Measurements from ENCODE around the gene EHD4.

Gene EHD4

GRCh38 chr15:41966414-41966812, 5.9 kb downstream of the EHD4 start:
- TF ChIP-seq KLF8 (tag by site-specific recombination; IDR thresholded peaks at IDR 0.05): no peak
- TF ChIP-seq, protein P1, sequence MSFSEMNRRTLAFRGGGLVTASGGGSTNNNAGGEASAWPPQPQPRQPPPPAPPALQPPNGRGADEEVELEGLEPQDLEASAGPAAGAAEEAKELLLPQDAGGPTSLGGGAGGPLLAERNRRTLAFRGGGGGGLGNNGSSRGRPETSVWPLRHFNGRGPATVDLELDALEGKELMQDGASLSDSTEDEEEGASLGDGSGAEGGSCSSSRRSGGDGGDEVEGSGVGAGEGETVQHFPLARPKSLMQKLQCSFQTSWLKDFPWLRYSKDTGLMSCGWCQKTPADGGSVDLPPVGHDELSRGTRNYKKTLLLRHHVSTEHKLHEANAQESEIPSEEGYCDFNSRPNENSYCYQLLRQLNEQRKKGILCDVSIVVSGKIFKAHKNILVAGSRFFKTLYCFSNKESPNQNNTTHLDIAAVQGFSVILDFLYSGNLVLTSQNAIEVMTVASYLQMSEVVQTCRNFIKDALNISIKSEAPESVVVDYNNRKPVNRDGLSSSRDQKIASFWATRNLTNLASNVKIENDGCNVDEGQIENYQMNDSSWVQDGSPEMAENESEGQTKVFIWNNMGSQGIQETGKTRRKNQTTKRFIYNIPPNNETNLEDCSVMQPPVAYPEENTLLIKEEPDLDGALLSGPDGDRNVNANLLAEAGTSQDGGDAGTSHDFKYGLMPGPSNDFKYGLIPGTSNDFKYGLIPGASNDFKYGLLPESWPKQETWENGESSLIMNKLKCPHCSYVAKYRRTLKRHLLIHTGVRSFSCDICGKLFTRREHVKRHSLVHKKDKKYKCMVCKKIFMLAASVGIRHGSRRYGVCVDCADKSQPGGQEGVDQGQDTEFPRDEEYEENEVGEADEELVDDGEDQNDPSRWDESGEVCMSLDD (tag by site-specific recombination; IDR thresholded peaks at IDR 0.05): no peak
- no peak for TF ChIP-seq TRIM28 (IDR thresholded peaks at IDR 0.05; ENCODE audit: borderline replicate concordance, low read length)
- TF ChIP-seq ZNF544 (tag by site-specific recombination; IDR thresholded peaks at IDR 0.05): no peak
- TF ChIP-seq ZBTB48 (tag by site-specific recombination; IDR thresholded peaks at IDR 0.05): no peak
- TF ChIP-seq ZNF280C (tag by site-specific recombination; IDR thresholded peaks at IDR 0.05): no peak
- CTCF ChIA-PET: interaction anchor here (0.5 to 1.0 kb wide), 2 partner anchors 9 to 23 kb away, joined by 3 to 4 read pairs; no protein-coding TSS in a partner anchor
- no peak overlapping the region for H3K27ac ChIP-seq (ENCODE audit: extremely low read depth, low read depth, low read length)
- H3K36me3 ChIP-seq (ENCODE audit: control insufficient read depth in 2 of 2, insufficient read depth in 1 of 2, low read length in 2 of 2): no peaks in the 10 kb centered on the region
- H3K4me3 ChIP-seq (ENCODE audit: low read depth, low read length): no peak overlapping the region
- POLR2A ChIA-PET: no interaction called here
- no peaks in the 10 kb centered on the region for H3K9me3 ChIP-seq (ENCODE audit: control insufficient read depth, insufficient read depth, low read depth, low read length)
- peaks cover 13% of the 10 kb centered on the region for H3K4me1 ChIP-seq (ENCODE audit: control insufficient read depth, insufficient read depth, low read length)

GRCh38 chr15:41965441-41966413, 6.6 kb downstream of the EHD4 start:
- H3K36me3 ChIP-seq (ENCODE audit: control insufficient read depth in 2 of 2, insufficient read depth in 1 of 2, low read length in 2 of 2): no peaks in the 10 kb centered on the region
- no peak for TF ChIP-seq ZNF707 (tag by site-specific recombination; IDR thresholded peaks at IDR 0.05)
- no peak for TF ChIP-seq ZBTB17 (tag by site-specific recombination; IDR thresholded peaks at IDR 0.05)
- no peaks in the 10 kb centered on the region for H3K9me3 ChIP-seq (ENCODE audit: control insufficient read depth, insufficient read depth, low read depth, low read length)
- peaks cover 16% of the 10 kb centered on the region for H3K4me1 ChIP-seq (ENCODE audit: control insufficient read depth, insufficient read depth, low read length)
- ChIA-PET POLR2A (no interaction called here), CTCF (no interaction called here)
- H3K4me3 ChIP-seq (ENCODE audit: low read depth, low read length): no peak overlapping the region
- H3K27ac ChIP-seq (ENCODE audit: extremely low read depth, low read depth, low read length): no peak overlapping the region

DNA sequence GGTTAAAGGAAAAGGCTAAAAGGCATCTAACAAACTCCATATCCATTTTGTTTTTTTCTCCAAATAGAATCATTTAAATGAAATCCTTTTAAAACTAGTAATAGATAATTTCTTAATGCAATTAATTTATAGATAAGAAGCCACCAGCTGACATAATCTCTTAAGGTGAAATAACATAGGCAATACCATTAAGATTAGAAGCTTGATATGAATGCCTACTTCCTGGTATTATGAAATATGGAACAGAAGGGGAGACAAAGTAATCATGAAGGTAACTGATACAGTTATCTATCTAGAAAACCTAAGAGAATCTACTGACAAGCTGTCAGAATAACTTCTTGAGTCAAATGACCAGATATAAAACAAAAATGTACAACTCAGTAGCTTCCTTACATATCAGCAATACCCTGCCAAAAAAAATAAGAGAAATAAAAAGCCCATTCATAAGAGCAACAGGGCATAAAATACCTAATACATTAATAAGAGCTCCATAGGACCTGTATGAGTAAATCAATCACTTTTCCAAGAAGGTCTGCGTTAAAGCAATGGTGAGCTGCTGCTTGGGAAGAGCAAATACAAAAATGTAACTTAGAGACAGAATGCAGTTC, 10.7 kb downstream of the EHD4 start:
- Histone ChIP-seq H3K9me3 (ENCODE audit: control insufficient read depth, insufficient read depth, low read depth, low read length) (no peaks in the 10 kb centered on the region), H3K36me3 (ENCODE audit: control insufficient read depth in 2 of 2, insufficient read depth in 1 of 2, low read length in 2 of 2) (no peaks in the 10 kb centered on the region), H3K27ac (ENCODE audit: extremely low read depth, low read depth, low read length) (no peak overlapping the region), H3K4me3 (ENCODE audit: low read depth, low read length) (no peak overlapping the region), H3K4me1 (ENCODE audit: control insufficient read depth, insufficient read depth, low read length) (peaks cover 10% of the 10 kb centered on the region)
- POLR2A ChIA-PET: interaction anchor here (0.9 to 1.1 kb wide), 2 partner anchors 8 to 11 kb away, joined by 3 read pairs; partner anchors contain the start of gene EHD4
- CTCF ChIA-PET: interaction anchor here (0.7 to 0.9 kb wide), 2 partner anchors 12 to 21 kb away, joined by 4 read pairs; no protein-coding TSS in a partner anchor
- TF ChIP-seq ZNF274 (IDR thresholded peaks at IDR 0.05; ENCODE audit: low read length) (no peak), ZNF274 (tag by site-specific recombination; IDR thresholded peaks at IDR 0.05; ENCODE audit: borderline replicate concordance) (no peak), ZNF76 (tag by site-specific recombination; IDR thresholded peaks at IDR 0.05; ENCODE audit: borderline replicate concordance, low read depth) (no peak), ZNF571 (tag by site-specific recombination; IDR thresholded peaks at IDR 0.05) (no peak), EGR2 (tag by site-specific recombination; IDR thresholded peaks at IDR 0.05; ENCODE audit: low read depth) (no peak), ZNF837 (tag by site-specific recombination; IDR thresholded peaks at IDR 0.05) (no peak), ZFP3 (tag by site-specific recombination; IDR thresholded peaks at IDR 0.05; ENCODE audit: low read depth) (no peak), MZF1 (tag by site-specific recombination; IDR thresholded peaks at IDR 0.05; ENCODE audit: borderline replicate concordance) (no peak), KLF7 (tag by site-specific recombination; IDR thresholded peaks at IDR 0.05; ENCODE audit: borderline replicate concordance) (no peak), SCRT2 (tag by site-specific recombination; IDR thresholded peaks at IDR 0.05) (no peak), IKZF3 (tag by site-specific recombination; IDR thresholded peaks at IDR 0.05) (no peak), ZNF202 (tag by site-specific recombination; IDR thresholded peaks at IDR 0.05; ENCODE audit: borderline replicate concordance) (no peak), ZNF777 (tag by site-specific recombination; IDR thresholded peaks at IDR 0.05; ENCODE audit: borderline replicate concordance) (no peak), ZNF558 (tag by site-specific recombination; IDR thresholded peaks at IDR 0.05) (no peak), KLF16 (tag by site-specific recombination; IDR thresholded peaks at IDR 0.05) (no peak), ZNF335 (tag by site-specific recombination; conservative IDR thresholded peaks at IDR 0.05) (no peak)
- TF ChIP-seq, protein P2, sequence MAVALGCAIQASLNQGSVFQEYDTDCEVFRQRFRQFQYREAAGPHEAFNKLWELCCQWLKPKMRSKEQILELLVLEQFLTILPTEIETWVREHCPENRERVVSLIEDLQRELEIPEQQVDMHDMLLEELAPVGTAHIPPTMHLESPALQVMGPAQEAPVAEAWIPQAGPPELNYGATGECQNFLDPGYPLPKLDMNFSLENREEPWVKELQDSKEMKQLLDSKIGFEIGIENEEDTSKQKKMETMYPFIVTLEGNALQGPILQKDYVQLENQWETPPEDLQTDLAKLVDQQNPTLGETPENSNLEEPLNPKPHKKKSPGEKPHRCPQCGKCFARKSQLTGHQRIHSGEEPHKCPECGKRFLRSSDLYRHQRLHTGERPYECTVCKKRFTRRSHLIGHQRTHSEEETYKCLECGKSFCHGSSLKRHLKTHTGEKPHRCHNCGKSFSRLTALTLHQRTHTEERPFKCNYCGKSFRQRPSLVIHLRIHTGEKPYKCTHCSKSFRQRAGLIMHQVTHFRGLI (tag by site-specific recombination; IDR thresholded peaks at IDR 0.05): no peak

Measured in HEK293 (cell line).